HepG2 (cell line): ENCODE results near the gene SLC48A1. TPM values are rescaled to one million over a fixed set of nuclear protein-coding genes. Genes with fewer than 3 reads are reported as not detected.

Experiments
- CENPX ChIP-seq: sonication (generic); formaldehyde crosslinking; IDR thresholded peaks from 2 replicates; pipeline ENCODE4 v1.9.0; 2021; ENCODE audit warnings: mild to moderate bottlenecking, missing genetic modification reagents, moderate library complexity
- ELF4 ChIP-seq: sonication (generic); formaldehyde crosslinking; IDR thresholded peaks from 2 replicates; pipeline ENCODE4 v1.5.0; 2020; ENCODE audit warnings: missing genetic modification reagents, mild to moderate bottlenecking, moderate library complexity, borderline replicate concordance
- FLYWCH1 ChIP-seq: sonication (generic); formaldehyde crosslinking; IDR thresholded peaks from 2 replicates; pipeline ENCODE4 v1.8.1; 2023; ENCODE audit warnings: mild to moderate bottlenecking, missing genetic modification reagents
- FOXO1 ChIP-seq: sonication (generic); formaldehyde crosslinking; IDR thresholded peaks from 2 replicates; pipeline ENCODE4 v1.4.0; 2020; ENCODE audit warnings: missing genetic modification reagents
- MAFK ChIP-seq, 2 experiments: IDR thresholded peaks in 1 of 2; conservative IDR thresholded peaks in 1 of 2; 2 replicates each; pipeline ENCODE4 v1.6.1; 2011; ENCODE audit warnings: improper control_type of control experiment in 2 of 2, low read length in 2 of 2
- MXD3 ChIP-seq: IDR thresholded peaks from 2 replicates; pipeline ENCODE4 v1.6.1; 2016; ENCODE audit warnings: mild to moderate bottlenecking, missing biosample characterization, missing genetic modification reagents
- PATZ1 ChIP-seq: sonication (generic); formaldehyde crosslinking; IDR thresholded peaks from 2 replicates; pipeline ENCODE4 v1.4.0; 2020; ENCODE audit warnings: missing genetic modification reagents
- PAX8 ChIP-seq: sonication (generic); formaldehyde crosslinking; IDR thresholded peaks from 2 replicates; pipeline ENCODE4 v1.8.0; 2022; ENCODE audit warnings: mild to moderate bottlenecking, missing genetic modification reagents, borderline replicate concordance
- REPIN1 ChIP-seq: sonication (generic); formaldehyde crosslinking; IDR thresholded peaks from 2 replicates; pipeline ENCODE4 v1.8.0; 2022; ENCODE audit warnings: missing genetic modification reagents, low read depth, mild to moderate bottlenecking, borderline replicate concordance
- SCMH1 ChIP-seq: sonication (generic); formaldehyde crosslinking; IDR thresholded peaks from 2 replicates; pipeline ENCODE4 v1.9.0; 2021; ENCODE audit warnings: missing genetic modification reagents, mild to moderate bottlenecking, borderline replicate concordance
- SIN3A ChIP-seq: IDR thresholded peaks from 2 replicates; pipeline ENCODE4 v1.6.1; 2011; ENCODE audit warnings: low read depth, mild to moderate bottlenecking, control low read depth, low read length, borderline replicate concordance
- ZMAT3 ChIP-seq: sonication (generic); formaldehyde crosslinking; conservative IDR thresholded peaks from 2 replicates; pipeline ENCODE4 v1.7.0; 2021; ENCODE audit warnings: missing genetic modification reagents
- ZNF207 ChIP-seq: fragments of 450-650 bp; IDR thresholded peaks from 2 replicates; pipeline ENCODE4 v1.6.1; 2016; ENCODE audit warnings: antibody characterized with exemption, borderline replicate concordance
- ZNF34 ChIP-seq: sonication (generic); formaldehyde crosslinking; IDR thresholded peaks from 2 replicates; pipeline ENCODE4 v1.4.0; 2020; ENCODE audit warnings: mild to moderate bottlenecking, missing genetic modification reagents, borderline replicate concordance
- ZNF432 ChIP-seq: sonication (generic); formaldehyde crosslinking; IDR thresholded peaks from 2 replicates; pipeline ENCODE4 v1.5.0; 2020; ENCODE audit warnings: missing genetic modification reagents, mild to moderate bottlenecking, borderline replicate concordance
- ZNF44 ChIP-seq: sonication (generic); formaldehyde crosslinking; IDR thresholded peaks from 2 replicates; pipeline ENCODE4 v1.5.1; 2020; ENCODE audit warnings: mild to moderate bottlenecking, missing genetic modification reagents
- ZNF446 ChIP-seq: sonication (generic); formaldehyde crosslinking; IDR thresholded peaks from 2 replicates; pipeline ENCODE4 v1.5.0; 2020; ENCODE audit warnings: mild to moderate bottlenecking, missing genetic modification reagents
- ZNF597 ChIP-seq: sonication (generic); formaldehyde crosslinking; IDR thresholded peaks from 2 replicates; pipeline ENCODE4 v1.5.0; 2020; ENCODE audit warnings: missing genetic modification reagents
- polyA plus RNA-seq, 8 experiments: library from polyadenylated mRNA; depleted of rRNA in 3 of 8; stranded (reverse) in 7 of 8; unstranded in 1 of 8; fragments of >200 nt; fragmentation: Illumina TruSeq in 4 of 8; extraction: Trizol in 4 of 8; gene quantifications; 2 replicates each; pipeline versions ENCODE4 v1.2.1 to v1.2.3, GENCODE V29; 2011 to 2016; ENCODE audit warnings: low read depth in 4 of 8, missing spikeins in 1 of 8, mixed read lengths in 1 of 8; ENCODE audit not compliant: insufficient read depth in 1 of 8
- total RNA-seq, 5 experiments: library from RNA; depleted of rRNA; stranded (reverse); fragments of >200 nt; fragmentation: Illumina TruSeq; extraction: Trizol; gene quantifications; 2 replicates each; pipeline ENCODE4 v1.2.3, GENCODE V29; 2016; ENCODE audit warnings: low read depth in 1 of 5
- TF ChIP-seq, protein P1 (sequence below): sonication (generic); formaldehyde crosslinking; IDR thresholded peaks from 2 replicates; pipeline ENCODE4 v1.8.0; 2023; ENCODE audit warnings: mild to moderate bottlenecking, missing genetic modification reagents
- TF ChIP-seq, protein P2 (sequence below): sonication (generic); formaldehyde crosslinking; IDR thresholded peaks from 2 replicates; pipeline ENCODE4 v1.4.0; 2020; ENCODE audit warnings: mild to moderate bottlenecking, missing genetic modification reagents

SLC48A1 gene
- total and polyA plus RNA-seq, 2 of the 13 experiments (the other 11 are each of a cell fraction or from before 2014, with no cell fraction given) = 2.2 to 3.7 TPM

- TF ChIP-seq PATZ1 (CRISPR knock-in tag) (peak; percentile 46; the same call in 1 of the 2 replicates), SCMH1 (CRISPR knock-in tag) (no peak), ZNF44 (CRISPR knock-in tag) (no peak), MXD3 (CRISPR knock-in tag) (no peak), SIN3A (no peak), ZNF207 (no peak), ZNF432 (CRISPR knock-in tag) (no peak), FLYWCH1 (CRISPR knock-in tag) (no peak), REPIN1 (CRISPR knock-in tag) (no peak), ZMAT3 (CRISPR knock-in tag) (peak; percentile 50; the same call in 1 of the 2 replicates), PAX8 (CRISPR knock-in tag) (no peak), ZNF34 (CRISPR knock-in tag) (no peak), ELF4 (CRISPR knock-in tag) (no peak), ZNF597 (CRISPR knock-in tag) (no peak), CENPX (no peak), FOXO1 (CRISPR knock-in tag) (no peak), MAFK (conservative IDR thresholded peaks at IDR 0.05 in 1 of 2, IDR thresholded peaks at IDR 0.05 in 1 of 2; ENCODE audit: low read length in 2 of 2) (0 out of 4 replicates have a peak, but pooled peaks of 1 of the 2 experiments have one; percentile 3), ZNF446 (CRISPR knock-in tag) (no peak)
- TF ChIP-seq, protein P1, sequence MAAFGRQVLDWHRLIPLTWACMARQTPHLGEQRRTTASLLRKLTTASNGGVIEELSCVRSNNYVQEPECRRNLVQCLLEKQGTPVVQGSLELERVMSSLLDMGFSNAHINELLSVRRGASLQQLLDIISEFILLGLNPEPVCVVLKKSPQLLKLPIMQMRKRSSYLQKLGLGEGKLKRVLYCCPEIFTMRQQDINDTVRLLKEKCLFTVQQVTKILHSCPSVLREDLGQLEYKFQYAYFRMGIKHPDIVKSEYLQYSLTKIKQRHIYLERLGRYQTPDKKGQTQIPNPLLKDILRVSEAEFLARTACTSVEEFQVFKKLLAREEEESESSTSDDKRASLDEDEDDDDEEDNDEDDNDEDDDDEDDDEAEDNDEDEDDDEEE (CRISPR knock-in tag) = no peak
- TF ChIP-seq, protein P2, sequence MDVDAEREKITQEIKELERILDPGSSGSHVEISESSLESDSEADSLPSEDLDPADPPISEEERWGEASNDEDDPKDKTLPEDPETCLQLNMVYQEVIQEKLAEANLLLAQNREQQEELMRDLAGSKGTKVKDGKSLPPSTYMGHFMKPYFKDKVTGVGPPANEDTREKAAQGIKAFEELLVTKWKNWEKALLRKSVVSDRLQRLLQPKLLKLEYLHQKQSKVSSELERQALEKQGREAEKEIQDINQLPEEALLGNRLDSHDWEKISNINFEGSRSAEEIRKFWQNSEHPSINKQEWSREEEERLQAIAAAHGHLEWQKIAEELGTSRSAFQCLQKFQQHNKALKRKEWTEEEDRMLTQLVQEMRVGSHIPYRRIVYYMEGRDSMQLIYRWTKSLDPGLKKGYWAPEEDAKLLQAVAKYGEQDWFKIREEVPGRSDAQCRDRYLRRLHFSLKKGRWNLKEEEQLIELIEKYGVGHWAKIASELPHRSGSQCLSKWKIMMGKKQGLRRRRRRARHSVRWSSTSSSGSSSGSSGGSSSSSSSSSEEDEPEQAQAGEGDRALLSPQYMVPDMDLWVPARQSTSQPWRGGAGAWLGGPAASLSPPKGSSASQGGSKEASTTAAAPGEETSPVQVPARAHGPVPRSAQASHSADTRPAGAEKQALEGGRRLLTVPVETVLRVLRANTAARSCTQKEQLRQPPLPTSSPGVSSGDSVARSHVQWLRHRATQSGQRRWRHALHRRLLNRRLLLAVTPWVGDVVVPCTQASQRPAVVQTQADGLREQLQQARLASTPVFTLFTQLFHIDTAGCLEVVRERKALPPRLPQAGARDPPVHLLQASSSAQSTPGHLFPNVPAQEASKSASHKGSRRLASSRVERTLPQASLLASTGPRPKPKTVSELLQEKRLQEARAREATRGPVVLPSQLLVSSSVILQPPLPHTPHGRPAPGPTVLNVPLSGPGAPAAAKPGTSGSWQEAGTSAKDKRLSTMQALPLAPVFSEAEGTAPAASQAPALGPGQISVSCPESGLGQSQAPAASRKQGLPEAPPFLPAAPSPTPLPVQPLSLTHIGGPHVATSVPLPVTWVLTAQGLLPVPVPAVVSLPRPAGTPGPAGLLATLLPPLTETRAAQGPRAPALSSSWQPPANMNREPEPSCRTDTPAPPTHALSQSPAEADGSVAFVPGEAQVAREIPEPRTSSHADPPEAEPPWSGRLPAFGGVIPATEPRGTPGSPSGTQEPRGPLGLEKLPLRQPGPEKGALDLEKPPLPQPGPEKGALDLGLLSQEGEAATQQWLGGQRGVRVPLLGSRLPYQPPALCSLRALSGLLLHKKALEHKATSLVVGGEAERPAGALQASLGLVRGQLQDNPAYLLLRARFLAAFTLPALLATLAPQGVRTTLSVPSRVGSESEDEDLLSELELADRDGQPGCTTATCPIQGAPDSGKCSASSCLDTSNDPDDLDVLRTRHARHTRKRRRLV (CRISPR knock-in tag) = no peak
Observed at GRCh38 chr12:47820631-47821345, 47.8 kb downstream of the SLC48A1 start (continued).
